ENCODE data around the gene FAAP100.

DNA sequence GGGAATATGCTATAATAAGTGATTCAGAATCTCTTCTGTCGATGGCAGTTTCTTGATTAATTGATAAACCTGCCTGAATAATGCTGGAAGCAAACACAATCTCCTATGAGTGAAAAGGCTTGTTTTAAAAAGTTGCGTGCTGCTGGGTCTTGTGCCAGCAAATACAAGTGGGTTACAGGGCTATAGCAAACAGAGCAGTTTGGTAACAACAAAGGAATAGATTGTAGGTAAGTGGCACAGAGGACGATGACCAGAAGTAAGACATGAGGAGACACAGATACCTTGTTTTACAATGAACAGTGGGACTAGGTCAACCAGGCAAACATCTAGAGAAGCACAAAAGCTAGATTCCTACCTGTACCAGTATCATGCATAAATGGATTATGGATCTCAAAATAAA is 23.7 kb upstream of the FAAP100 start:
- no peak for TF ChIP-seq EZH2 (IDR thresholded peaks at IDR 0.05; ENCODE audit: insufficient read depth, poor library complexity, severe bottlenecking)
- TF ChIP-seq EZH2phosphoT487 (IDR thresholded peaks at IDR 0.05; ENCODE audit: insufficient read depth, low read depth): no peak

Data from GM23248 (cell line).